HCT116 (cell line): ENCODE data around the gene DMKN. TPM values are rescaled to one million over a fixed set of nuclear protein-coding genes. Genes with fewer than 3 reads are reported as not detected.
A peak's percentile ranks its signal among the peaks of the same experiment; 100 is the strongest.

Source experiments
- ATAC-seq: fragments of 200-7000 bp; cut with Tn5 transposase; 2 replicates; pipeline ENCODE4 v1.9.1; 2020; ENCODE audit warnings: mild to moderate bottlenecking, moderate library complexity
- BruUV-seq: library from RNA; stranded (reverse); fragments of 400-500 nt; replicated peaks from 2 replicates; lab custom pipeline; 2021; lab: Mats Ljungman, UMichigan
- CTCF ChIA-PET: fragments of 300-600 bp; sonication (Branson Sonifier 250); formaldehyde crosslinking; loops from one replicate; lab custom pipeline; 2021; ENCODE audit warnings: antibody characterized with exemption; lab: Charles Lee
- POLR2A ChIA-PET: fragments of 300-600, 350-600 bp; sonication (Branson Sonifier 250); formaldehyde crosslinking; loops from one replicate; lab custom pipeline; 2021; ENCODE audit warnings: antibody characterized with exemption; lab: Charles Lee
- RAD21 ChIA-PET, 2 experiments: fragments of 300-600 bp; sonication (Branson Sonifier 250); formaldehyde crosslinking; loops; one replicate each; lab custom pipeline; 2023; ENCODE audit warnings: low total read pairs in 2 of 2; ENCODE audit not compliant: uncharacterized antibody in 2 of 2, unreplicated experiment in 2 of 2, low non-redundant PET in 1 of 2; lab: Charles Lee
- DNase-seq: peaks from one replicate; pipeline ENCODE4 v3.0.0-alpha.2; 2010; ENCODE audit warnings: low read depth, low spot score
- H2AFZ ChIP-seq: fragments of 200-600 bp; shearing (Covaris generic), sonication (generic); 2 replicates; pipeline ENCODE4 v1.6.1; 2017; ENCODE audit warnings: low read depth, mixed run types, mixed read lengths, antibody characterized with exemption, low read length; ENCODE audit not compliant: poor library complexity, severe bottlenecking
- H3K27ac ChIP-seq: 2 replicates; pipeline ENCODE4 v1.5.1; 2012; ENCODE audit warnings: low read depth, low read length
- H3K27me3 ChIP-seq: fragments of 200-600 bp; sonication (generic); 2 replicates; pipeline ENCODE4 v1.6.1; 2016; ENCODE audit warnings: mixed run types, low read length, mixed read lengths; ENCODE audit not compliant: insufficient read depth
- H3K36me3 ChIP-seq, 2 experiments: fragments of 200-500 bp in 1 of 2; fragments of 200-600 bp in 1 of 2; sonication (Bioruptor generic) in 1 of 2; sonication (generic) in 1 of 2; 2 replicates each; pipeline versions ENCODE4 v1.5.1 to v1.6.1; 2014 to 2016; ENCODE audit warnings: low read length in 2 of 2, inconsistent platforms in 1 of 2, mixed read lengths in 1 of 2, mixed run types in 1 of 2; ENCODE audit not compliant: insufficient read depth in 2 of 2, control insufficient read depth in 1 of 2
- H3K4me1 ChIP-seq, 2 experiments: fragments of 200-600 bp in 1 of 2; sonication (generic) in 1 of 2; 2 replicates each; pipeline versions ENCODE4 v1.5.1 to v1.6.1; 2012 to 2017; ENCODE audit warnings: low read length in 2 of 2, inconsistent platforms in 1 of 2, mild to moderate bottlenecking in 1 of 2, mixed read lengths in 1 of 2, mixed run types in 1 of 2, moderate library complexity in 1 of 2; ENCODE audit not compliant: insufficient read depth in 2 of 2, control insufficient read depth in 1 of 2
- H3K4me2 ChIP-seq: fragments of 200-600 bp; sonication (generic); 2 replicates; pipeline ENCODE4 v1.6.1; 2017; ENCODE audit warnings: mixed run types, low read length, mixed read lengths
- H3K4me3 ChIP-seq, 2 experiments: fragments of 200-600 bp in 1 of 2; sonication (generic) in 1 of 2; replicated peaks in 1 of 2; 2 replicates each; pipeline ENCODE4 v1.5.1; 2011 to 2016; ENCODE audit warnings: low read length in 2 of 2, control low read depth in 1 of 2, low read depth in 1 of 2, mild to moderate bottlenecking in 1 of 2, mixed read lengths in 1 of 2, mixed run types in 1 of 2
- H3K79me2 ChIP-seq: fragments of 200-600 bp; sonication (generic); 2 replicates; pipeline ENCODE4 v1.6.1; 2017; ENCODE audit warnings: mild to moderate bottlenecking, mixed run types, low read length, moderate library complexity, mixed read lengths; ENCODE audit not compliant: insufficient read depth
- H3K9ac ChIP-seq: fragments of 200-600 bp; sonication (generic); 2 replicates; pipeline ENCODE4 v1.6.1; 2016; ENCODE audit warnings: low read length, mixed read lengths
- H3K9me2 ChIP-seq: fragments of 200-600 bp; sonication (generic), shearing (Covaris generic); 2 replicates; pipeline ENCODE4 v1.6.1; 2017; ENCODE audit warnings: mixed run types, mild to moderate bottlenecking, moderate library complexity; ENCODE audit not compliant: insufficient read depth
- H3K9me3 ChIP-seq, 2 experiments: fragments of 200-500 bp in 1 of 2; fragments of 200-600 bp in 1 of 2; sonication (Bioruptor generic) in 1 of 2; sonication (generic) in 1 of 2; 2 replicates each; pipeline ENCODE4 v1.6.1; 2014 to 2017; ENCODE audit warnings: low read length in 2 of 2, mixed read lengths in 2 of 2, inconsistent platforms in 1 of 2, low read depth in 1 of 2, mild to moderate bottlenecking in 1 of 2, mixed run types in 1 of 2, moderate library complexity in 1 of 2; ENCODE audit not compliant: control insufficient read depth in 1 of 2, insufficient read depth in 1 of 2
- H4K20me1 ChIP-seq: fragments of 200-600 bp; sonication (generic), shearing (Covaris generic); 2 replicates; pipeline ENCODE4 v1.6.1; 2017; ENCODE audit warnings: mixed run types, mild to moderate bottlenecking, moderate library complexity; ENCODE audit not compliant: insufficient read depth
- EGR1 ChIP-seq: IDR thresholded peaks from 2 replicates; pipeline ENCODE4 v1.6.1; 2012; ENCODE audit warnings: low read depth
- ELF1 ChIP-seq: IDR thresholded peaks from 2 replicates; pipeline ENCODE4 v1.6.1; 2012; ENCODE audit warnings: low read depth, borderline replicate concordance
- JUND ChIP-seq: IDR thresholded peaks from 2 replicates; pipeline ENCODE4 v1.6.1; 2012
- RAD21 ChIP-seq: IDR thresholded peaks from 2 replicates; pipeline ENCODE4 v1.6.1; 2012; ENCODE audit warnings: low read depth, mild to moderate bottlenecking
- SIN3A ChIP-seq: IDR thresholded peaks from 2 replicates; pipeline ENCODE4 v1.6.1; 2012; ENCODE audit warnings: low read depth
- YY1 ChIP-seq: IDR thresholded peaks from 2 replicates; pipeline ENCODE4 v1.6.1; 2011; ENCODE audit warnings: low read length, low read depth, moderate library complexity, mild to moderate bottlenecking; ENCODE audit not compliant: insufficient replicate concordance; ENCODE audit errors: extremely low read depth
- ZBTB33 ChIP-seq: IDR thresholded peaks from 2 replicates; pipeline ENCODE4 v1.6.1; 2011; ENCODE audit warnings: mild to moderate bottlenecking, low read length, moderate library complexity; ENCODE audit not compliant: insufficient replicate concordance; ENCODE audit errors: extremely low read depth
- ZNF274 ChIP-seq: fragments of 200-500 bp; sonication (Bioruptor generic); IDR thresholded peaks from 2 replicates; pipeline ENCODE4 v1.6.1; 2014; ENCODE audit warnings: mild to moderate bottlenecking, low read depth, low read length, inconsistent platforms
- intact Hi-C: fragments of 100-400 bp; cut with micrococcal nuclease; formaldehyde crosslinking; loops from 2 replicates; pipeline ENCODE4 v1.10.0; 2022
- total RNA-seq: library from RNA; stranded (reverse); gene quantifications from one replicate; pipeline ENCODE4 v1.2.1, GENCODE V29; 2021; ENCODE audit not compliant: unreplicated experiment
- TF ChIP-seq, protein P1 (sequence below): IDR thresholded peaks from 2 replicates; pipeline ENCODE4 v1.6.1; 2012

DMKN gene
- total RNA-seq, 1 experiment from 2014 or later, result 246 TPM

- Histone ChIP-seq H2AFZ (no peak overlapping the region), H4K20me1 (no peaks in the 10 kb centered on the region), H3K79me2 (no peaks in the 10 kb centered on the region), H3K9ac (no peak overlapping the region), H3K36me3 (no peaks in the 10 kb centered on the region), H3K4me2 (no peak overlapping the region), H3K27ac (no peak overlapping the region), H3K9me2 (no peaks in the 10 kb centered on the region), H3K9me3 (no peaks in the 10 kb centered on the region), H3K27me3 (no peaks in the 10 kb centered on the region), H3K4me3 (no peak overlapping the region), H3K4me1 (no peaks in the 10 kb centered on the region)
- BruUV-seq, result no TSS peak
- TF ChIP-seq JUND, result no peak
- TF ChIP-seq SIN3A, result no peak
- no peak for TF ChIP-seq ELF1
- no peak for TF ChIP-seq ZBTB33
- TF ChIP-seq YY1, result no peak
- TF ChIP-seq, protein P1, sequence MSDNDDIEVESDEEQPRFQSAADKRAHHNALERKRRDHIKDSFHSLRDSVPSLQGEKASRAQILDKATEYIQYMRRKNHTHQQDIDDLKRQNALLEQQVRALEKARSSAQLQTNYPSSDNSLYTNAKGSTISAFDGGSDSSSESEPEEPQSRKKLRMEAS, result no peak
- TF ChIP-seq ZNF274, result no peak
- no peak for TF ChIP-seq RAD21
- TF ChIP-seq EGR1, result no peak
- ATAC-seq, result peak; percentile 33; the same call in 1 of the 2 replicates
- POLR2A ChIA-PET, result no interaction called here
- CTCF ChIA-PET, result no interaction called here
- no peak for DNase-seq
- intact Hi-C loops, result no loop called here
- RAD21 ChIA-PET, result no interaction called here
Observed at GRCh38 chr19:35533822-35534392, 20.5 kb upstream of the DMKN start.
